Neural progenitor cell (in vitro differentiated cells): ENCODE data around the gene UPK2.

ENCODE experiments used
- CTCF ChIP-seq: fragments of 200-600 bp; sonication (generic); IDR thresholded peaks from 2 replicates; pipeline ENCODE4 v1.5.1; 2017; ENCODE audit warnings: antibody characterized with exemption, mild to moderate bottlenecking
- EZH2phosphoT487 ChIP-seq: fragments of 200-600 bp; sonication (generic); IDR thresholded peaks from 2 replicates; pipeline ENCODE4 v1.6.1; 2017; ENCODE audit warnings: antibody characterized with exemption

GRCh38 chr11:118911880-118912741 lies 44.0 kb upstream of the UPK2 start:
- no peak for TF ChIP-seq CTCF
- TF ChIP-seq EZH2phosphoT487, result no peak
